RWPE1 (cell line): Measurements from ENCODE around the gene GRIK4.

Experiments used
- CTCF ChIA-PET: fragments of 350-600 bp; sonication (Branson Sonifier 250); formaldehyde crosslinking; extraction: SDS; loops from one replicate; lab custom pipeline; 2021; lab: Yijun Ruan, JAX
- POLR2A ChIA-PET: fragments of 400-600 bp; formaldehyde crosslinking; extraction: SDS; loops from one replicate; lab custom pipeline; 2020; ENCODE audit warnings: antibody characterized with exemption; ENCODE audit not compliant: low non-redundant PET; lab: Yijun Ruan, JAX
- DNase-seq: peaks from one replicate; pipeline ENCODE4 v3.0.0; 2012; ENCODE audit warnings: low spot score
- H3K27ac ChIP-seq: fragments of 450-650 bp; 2 replicates; pipeline ENCODE4 v1.5.1; 2017
- CTCF ChIP-seq: fragments of 450-650 bp; conservative IDR thresholded peaks from 2 replicates; pipeline ENCODE4 v1.5.1; 2017; ENCODE audit warnings: low read depth, mild to moderate bottlenecking

Gene GRIK4

DNA sequence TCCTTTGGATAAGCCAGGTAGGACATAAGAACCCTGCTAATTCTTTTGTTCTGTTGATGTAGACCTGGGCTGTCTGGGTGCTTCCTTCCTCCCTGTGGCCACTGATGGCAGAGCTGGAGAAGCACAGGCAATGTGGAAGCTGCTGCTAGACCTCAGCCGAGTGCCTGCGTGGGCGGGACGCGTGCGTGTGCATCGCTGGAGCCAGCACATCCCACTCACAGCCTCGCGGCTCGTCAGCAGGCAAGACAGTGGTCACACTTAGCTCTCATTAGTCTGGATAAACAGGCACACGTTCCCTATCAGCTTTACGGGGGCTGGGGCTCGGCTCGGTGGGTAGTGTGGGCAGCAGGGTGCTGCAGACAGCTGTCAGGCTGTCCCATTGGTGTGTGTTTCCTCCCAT, 155.7 kb downstream of the GRIK4 start:
- ChIA-PET CTCF (interaction anchor here (0.6 to 1.1 kb wide), 2 partner anchors 156 to 217 kb away, joined by 3 to 4 read pairs; partner anchors contain the start of gene GRIK4), POLR2A (no interaction called here)
- DNase-seq: no peak
- TF ChIP-seq CTCF: no peak
- H3K27ac ChIP-seq: no peak overlapping the region

GRCh38 chr11:120667934-120668333, 156.4 kb downstream of the GRIK4 start:
- H3K27ac ChIP-seq: no peak overlapping the region
- CTCF ChIA-PET: no interaction called here
- DNase-seq: no peak
- POLR2A ChIA-PET: no interaction called here
- no peak for TF ChIP-seq CTCF

- ChIA-PET CTCF (no interaction called here), POLR2A (no interaction called here)
Measured at GRCh38 chr11:120668537-120668936, 157.0 kb downstream of the GRIK4 start.

DNA sequence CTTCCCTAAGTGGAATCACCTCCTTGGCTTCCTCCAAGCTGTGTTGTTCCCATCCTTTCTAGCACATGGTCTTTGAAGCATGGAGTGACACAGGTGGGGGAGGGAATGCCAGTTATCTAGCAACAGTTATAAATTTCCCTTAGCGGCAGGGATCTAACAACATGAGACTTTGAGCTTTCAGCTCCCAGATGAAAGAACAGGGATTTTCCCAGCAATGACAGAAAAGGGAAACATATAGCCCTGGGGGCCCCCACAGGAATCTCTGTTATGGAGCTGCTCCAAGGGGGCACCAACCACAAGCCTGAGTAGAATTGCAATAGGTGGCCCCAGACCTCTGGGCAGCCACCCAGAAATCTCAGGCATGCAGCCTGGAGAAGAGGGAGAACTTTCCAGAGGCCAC, 163.0 kb downstream of the GRIK4 start:
- no peak for TF ChIP-seq CTCF
- H3K27ac ChIP-seq: no peak overlapping the region
- POLR2A ChIA-PET: no interaction called here
- no peak for DNase-seq
- CTCF ChIA-PET: no interaction called here

More at GRCh38 chr11:120668537-120668936, 157.0 kb downstream of the GRIK4 start:
- no peak overlapping the region for H3K27ac ChIP-seq
- no peak for TF ChIP-seq CTCF
- no peak for DNase-seq

DNA sequence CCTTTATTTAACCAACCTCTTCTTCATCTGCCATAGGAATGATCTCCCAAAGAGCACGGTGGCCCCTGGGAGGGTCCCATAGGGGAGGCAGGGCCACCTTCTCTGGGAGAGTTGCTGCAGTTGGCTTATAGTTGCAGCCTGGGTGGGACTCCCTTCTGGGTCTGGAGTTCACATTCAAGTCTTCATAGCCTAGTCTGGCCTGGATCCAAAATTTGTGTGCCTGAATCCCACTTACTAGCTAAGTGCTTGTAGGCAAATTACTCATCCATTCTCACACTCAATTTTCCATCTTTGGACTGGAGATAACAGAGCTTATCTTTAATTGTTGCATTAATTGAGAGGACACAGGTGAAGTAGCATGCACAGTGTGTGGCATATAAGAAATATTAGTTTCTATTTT, 163.6 kb downstream of the GRIK4 start:
- no peak overlapping the region for H3K27ac ChIP-seq
- ChIA-PET CTCF (no interaction called here), POLR2A (no interaction called here)
- no peak for DNase-seq
- no peak for TF ChIP-seq CTCF

- no peak for DNase-seq
- ChIA-PET POLR2A (no interaction called here), CTCF (interaction anchor here (0.5 to 1.2 kb wide), 3 partner anchors 8 to 125 kb away, joined by 3 to 5 read pairs (median 3); no protein-coding TSS in a partner anchor)
- TF ChIP-seq CTCF: no peak
- no peak overlapping the region for H3K27ac ChIP-seq
Measured at GRCh38 chr11:120676991-120677390, 165.4 kb downstream of the GRIK4 start.
